GM21717 (cell line): ENCODE results near the gene GATAD2A.

ENCODE experiments used
- ATAC-seq: cut with Tn5 transposase; IDR thresholded peaks from one replicate; pipeline ENCODE4 v1.9.1; 2021; ENCODE audit warnings: mild to moderate bottlenecking, moderate library complexity; ENCODE audit not compliant: unreplicated experiment

Gene GATAD2A

GRCh38 chr19:19421299-19421696, 15.8 kb downstream of the GATAD2A start:
- no peak for ATAC-seq

DNA sequence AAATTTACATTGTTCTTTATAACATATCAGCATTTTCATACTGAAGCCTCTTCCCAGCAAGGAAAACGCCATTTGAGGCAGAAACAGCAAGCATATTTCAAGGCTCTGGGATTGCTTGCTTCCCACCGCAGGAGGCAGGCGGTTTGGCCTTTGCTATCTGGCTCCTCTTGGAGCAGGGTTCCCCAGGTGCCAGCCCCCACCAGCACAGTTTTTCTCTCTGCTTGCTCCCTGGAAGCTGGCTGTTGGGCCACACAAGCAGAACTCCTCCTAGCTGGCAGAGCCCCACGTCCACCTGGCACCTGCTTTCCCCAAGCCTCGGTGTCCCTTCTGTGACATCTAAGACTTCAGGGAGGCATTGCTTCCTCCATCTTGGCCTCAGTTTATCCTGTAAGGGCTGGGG, 16.7 kb downstream of the GATAD2A start:
- no peak for ATAC-seq

GRCh38 chr19:19423322-19423721, 17.8 kb downstream of the GATAD2A start:
- ATAC-seq = no peak

DNA sequence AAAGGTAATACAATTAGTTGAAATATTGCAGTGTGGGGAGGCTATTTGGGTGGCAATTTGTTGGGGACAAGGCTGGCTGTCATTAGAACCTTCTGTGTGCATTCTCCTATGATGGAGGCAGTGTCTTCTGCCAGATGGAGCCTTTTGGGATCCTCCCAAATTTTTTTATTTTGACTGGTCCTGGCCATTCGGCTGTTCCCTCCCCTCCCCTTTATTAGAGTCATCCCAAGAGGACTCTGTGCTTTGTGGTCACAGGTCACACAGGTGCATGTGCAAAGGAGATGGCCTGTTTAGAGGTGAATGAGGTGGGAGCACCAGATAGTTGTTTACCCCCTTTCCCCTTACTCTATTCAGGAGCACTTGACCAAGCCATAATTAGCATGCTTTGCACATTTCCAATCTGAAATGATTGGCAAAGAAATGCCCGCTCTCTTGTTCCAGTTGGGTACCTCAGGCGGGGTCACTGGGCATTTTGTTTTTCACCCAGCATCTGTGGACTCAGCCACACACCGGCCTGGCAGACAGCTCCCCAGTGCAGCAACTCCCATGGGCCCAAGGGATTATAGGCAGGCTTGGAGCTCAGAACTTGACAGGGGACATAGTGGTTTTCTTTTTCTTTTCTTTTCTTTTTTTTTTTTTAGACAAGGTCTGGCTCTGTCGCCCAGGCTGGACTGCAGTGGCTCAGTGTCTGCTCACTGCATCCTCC, 19.8 kb downstream of the GATAD2A start:
- ATAC-seq = no peak

DNA sequence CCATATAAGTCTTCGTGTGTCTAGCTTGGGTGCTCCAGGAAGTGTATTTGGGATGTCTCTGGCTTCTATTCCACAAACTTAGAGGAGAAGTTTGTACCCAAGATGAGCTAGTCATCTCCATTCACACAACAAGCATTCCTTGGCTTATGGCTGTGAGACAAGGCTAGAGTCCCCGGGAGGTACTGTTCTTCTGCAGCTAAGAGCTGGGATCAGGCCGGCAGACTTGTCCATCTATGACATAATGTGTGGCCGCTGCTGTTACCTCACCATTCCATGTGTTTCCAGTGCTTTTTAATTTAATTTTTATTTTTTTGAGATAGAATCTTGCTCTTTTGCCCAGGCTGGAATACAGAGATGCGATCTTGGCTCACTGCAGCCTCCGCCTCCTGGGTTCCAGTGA, 20.7 kb downstream of the GATAD2A start:
- ATAC-seq = no peak

GRCh38 chr19:19426799-19427198, 21.3 kb downstream of the GATAD2A start:
- ATAC-seq = no peak

GRCh38 chr19:19427302-19427701, 21.8 kb downstream of the GATAD2A start:
- ATAC-seq = no peak

DNA sequence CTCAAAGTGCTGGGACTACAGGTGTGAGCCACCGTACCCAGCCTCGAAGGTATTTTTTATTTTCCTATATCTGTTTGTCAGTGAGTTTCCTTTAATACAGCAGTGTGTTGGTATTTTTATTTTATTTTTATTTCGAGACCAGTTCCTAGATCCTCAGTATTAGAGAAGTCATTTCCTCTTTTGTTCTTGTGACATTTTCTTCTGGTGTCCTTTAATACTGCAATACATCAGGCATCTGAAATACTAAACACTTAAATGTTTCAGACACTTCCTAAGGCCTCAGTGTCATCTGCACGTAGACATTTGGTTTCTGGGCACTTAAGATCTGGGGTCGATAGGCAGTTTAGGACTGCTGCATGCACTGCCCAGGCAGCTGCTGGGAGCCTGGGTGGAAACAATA, 22.5 kb downstream of the GATAD2A start:
- ATAC-seq = no peak

DNA sequence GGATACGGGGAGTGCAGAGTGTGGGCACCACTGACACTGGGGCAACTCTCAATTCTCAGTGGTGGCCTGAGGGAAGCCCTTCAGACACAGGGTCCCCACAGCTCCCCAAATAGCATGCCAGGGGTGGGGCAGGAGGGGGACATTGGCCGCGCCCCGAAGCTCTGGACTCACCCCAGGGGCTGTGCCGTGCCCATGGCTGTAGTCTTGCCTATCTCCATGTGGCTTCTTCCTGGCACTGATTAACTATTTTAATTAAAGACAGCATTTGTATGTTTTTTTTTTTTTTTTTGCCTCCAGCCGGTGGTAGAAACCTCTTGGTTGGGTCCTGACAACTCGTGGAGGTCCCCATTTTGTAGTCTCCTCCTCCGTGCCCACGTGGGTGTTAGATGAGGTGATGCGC, 23.3 kb downstream of the GATAD2A start:
- ATAC-seq = no peak

DNA sequence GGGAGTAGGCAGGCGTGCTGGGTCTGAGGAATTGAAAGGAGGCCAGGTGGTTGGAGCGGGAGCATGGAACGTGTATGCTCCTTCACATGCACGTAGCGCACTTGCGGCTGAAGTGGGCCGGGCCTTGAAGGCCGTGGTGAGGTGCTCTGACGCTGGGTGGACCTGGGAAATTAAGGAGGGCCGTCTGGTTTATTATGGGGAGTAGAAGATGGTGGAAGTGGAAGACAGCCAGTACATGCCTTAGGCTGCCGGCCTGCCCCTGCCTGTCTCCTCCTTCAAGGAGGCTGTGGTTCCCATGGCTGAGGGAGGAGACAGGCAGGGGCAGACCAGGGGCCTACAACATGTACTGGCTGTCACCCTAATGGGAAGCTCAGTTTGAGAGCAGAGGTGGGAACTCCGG, 23.9 kb downstream of the GATAD2A start:
- no peak for ATAC-seq

- ATAC-seq = no peak
Observed at GRCh38 chr19:19432732-19433131, 27.3 kb downstream of the GATAD2A start.

DNA sequence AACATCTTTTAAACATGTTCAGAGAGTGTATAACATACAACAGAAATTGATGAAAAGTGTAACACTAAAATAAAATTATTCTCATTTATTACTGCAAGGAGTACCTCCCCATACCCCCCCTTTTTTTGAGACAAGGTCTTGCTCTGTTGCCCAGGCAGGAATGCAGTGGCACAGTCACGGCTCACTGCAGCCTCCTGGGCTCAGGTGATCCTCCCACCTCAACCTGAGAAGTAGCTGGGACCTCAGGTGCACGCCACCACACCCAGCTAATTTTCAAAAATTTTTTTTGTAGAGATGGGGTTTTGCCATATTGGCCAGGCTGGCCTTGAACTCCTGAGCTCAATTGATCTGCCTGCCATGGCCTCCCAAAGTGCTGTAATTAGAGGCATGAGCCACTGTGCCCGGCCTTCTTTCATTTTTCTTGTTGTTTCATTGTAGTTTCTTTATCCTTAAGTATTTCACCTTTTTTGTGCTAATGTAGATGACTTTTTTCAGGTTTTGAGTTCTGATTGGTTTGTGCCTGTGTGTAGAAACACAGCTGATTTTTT, 28.3 kb downstream of the GATAD2A start:
- no peak for ATAC-seq

GRCh38 chr19:19434483-19435045, 29.1 kb downstream of the GATAD2A start:
- ATAC-seq = no peak

DNA sequence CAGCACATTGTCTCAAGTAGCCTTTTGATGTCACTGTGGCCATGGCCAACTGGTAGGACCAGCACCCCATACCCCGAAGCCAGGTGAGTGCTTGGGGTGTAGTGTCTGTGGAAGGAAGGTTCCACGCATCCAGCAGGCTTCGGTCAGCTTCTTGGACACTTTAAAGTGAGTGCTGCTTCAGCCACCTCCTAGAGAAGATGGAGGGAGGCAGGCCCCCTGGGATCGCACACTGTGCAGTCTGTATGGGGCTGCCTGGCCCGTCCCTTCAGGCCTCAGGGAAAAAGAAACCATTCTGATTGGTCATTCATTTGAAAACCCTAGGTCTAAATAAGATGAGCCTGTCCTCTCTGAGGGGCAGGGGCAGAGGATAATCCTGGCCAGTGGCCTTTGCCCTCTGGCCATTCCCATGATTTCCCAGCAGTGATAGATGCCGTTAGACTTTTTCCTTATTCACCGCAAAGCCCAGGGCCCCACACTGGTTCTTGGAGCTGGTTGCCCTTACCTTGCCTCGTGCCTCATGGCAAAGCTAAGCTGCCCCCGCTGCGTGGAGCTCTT, 30.7 kb downstream of the GATAD2A start:
- ATAC-seq = no peak

DNA sequence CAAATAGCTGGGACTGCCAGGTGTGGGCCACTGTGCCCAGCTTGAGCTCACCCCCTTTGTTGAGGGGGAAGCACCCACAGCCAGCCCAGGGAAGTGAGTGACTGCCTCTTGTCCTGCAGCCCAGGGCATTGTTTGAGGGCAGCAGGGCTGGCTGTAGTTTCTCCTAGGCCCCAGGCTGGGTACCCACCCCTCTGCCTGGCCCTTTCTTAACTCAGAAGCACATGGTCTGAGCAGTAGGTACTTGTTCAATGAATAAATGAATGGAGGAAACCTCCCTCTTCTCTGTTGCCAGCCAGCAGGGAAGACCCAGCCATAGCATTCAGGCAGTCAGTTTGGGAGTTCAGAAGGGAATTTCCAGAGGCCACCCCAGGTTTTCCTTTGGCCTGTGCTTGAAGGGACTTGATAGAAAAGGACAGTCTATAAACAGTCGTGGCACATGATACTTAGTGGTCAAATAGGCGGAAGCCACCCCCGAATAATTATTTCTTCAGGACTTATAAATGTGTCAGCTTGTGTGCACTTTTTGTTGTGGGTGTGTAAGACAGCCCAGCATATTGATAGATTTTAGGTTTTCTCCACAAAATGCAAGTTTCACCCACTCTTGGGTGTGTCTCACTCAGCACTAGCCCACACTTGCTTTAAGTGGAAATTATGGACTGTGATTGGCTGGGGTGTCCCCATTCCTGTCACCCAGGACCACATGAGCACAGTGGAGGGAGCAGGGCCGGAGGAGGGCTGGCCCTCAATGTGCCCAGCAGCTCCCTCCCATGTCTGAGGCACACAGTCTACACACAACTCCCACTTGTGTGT, 33.1 kb downstream of the GATAD2A start:
- no peak for ATAC-seq

GRCh38 chr19:19439176-19439482, 33.7 kb downstream of the GATAD2A start:
- ATAC-seq = no peak

DNA sequence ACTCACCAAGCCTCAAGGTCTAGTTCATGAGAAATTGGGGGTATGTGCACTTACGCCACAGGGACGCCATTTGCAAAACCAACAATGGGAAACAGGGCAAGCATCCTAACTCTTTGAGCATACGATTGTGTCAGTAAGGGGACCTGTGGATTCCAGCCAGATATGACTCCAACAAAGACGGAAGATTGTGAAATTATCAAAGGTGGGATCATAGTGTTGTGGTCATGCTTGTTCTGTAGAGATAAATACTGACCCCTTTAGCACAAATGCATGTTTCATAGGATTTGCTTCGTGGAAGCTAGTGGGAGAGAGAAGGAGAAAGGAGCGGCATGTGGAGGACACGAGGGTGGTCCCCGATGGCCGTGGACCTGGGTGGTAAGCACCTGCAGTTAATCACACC, 37.8 kb downstream of the GATAD2A start:
- no peak for ATAC-seq

GRCh38 chr19:19443902-19444680, 38.6 kb downstream of the GATAD2A start:
- no peak for ATAC-seq

DNA sequence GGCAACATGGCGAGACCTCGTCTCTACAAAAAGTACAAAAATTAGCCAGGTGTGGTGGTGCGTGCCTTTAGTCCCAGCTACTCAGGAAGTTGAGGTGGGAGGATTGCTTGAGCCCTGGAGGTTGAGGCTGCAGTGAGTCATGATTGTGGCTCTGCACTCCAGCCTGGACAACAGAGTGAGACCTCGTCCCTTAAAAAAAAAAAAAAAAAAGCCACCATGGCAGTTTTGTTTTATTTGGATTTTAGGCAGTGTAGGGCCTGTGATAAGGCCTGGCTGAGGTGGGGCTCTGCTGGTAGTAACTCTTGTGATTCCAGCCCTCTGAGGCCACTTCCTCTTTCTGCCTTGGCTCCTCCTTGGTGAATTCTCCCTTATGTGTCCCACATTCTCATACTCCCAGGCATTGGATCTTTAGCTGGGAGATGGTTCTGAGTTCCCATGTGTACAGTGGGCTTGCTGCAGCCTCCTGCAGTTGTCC, 39.2 kb downstream of the GATAD2A start:
- no peak for ATAC-seq

DNA sequence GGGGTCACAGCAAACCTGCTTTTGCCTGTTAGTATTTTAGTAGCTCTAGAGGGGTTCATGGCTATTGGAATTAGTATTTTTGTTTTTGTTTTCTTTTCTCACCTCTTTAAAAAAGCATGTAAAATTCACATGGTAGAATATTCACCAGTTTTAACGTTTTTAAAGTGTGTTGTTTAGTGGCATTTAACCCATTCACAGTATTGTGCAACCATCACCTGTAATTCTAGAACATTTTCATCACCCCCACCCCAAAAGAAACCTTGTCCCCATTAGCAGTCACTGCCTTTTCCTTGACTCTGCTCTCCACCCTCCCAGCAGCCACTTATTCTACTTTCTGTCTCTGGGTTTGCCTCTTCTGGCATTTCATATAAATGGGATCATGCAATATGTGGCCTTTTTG, 39.8 kb downstream of the GATAD2A start:
- ATAC-seq = no peak

DNA sequence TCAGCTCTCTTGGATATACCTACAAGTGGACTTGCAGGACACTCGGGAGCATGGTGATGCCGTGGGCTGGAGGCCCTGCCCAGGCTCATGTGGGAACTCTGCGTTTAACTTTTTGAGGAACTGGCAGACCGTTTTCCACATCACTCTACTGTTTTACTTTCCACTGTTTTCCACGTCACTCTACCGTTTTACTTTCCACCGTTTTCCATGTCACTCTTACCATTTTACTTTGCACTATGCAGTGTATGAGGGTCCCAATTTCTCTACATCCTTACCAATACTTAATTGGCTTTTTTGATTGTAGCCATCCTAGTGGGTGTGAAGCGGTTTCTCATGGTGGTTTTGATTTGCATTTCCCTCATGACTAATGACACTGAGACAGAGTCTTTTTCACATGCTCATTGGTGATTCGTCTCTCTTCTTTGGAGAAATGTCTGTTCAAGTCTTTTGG, 40.5 kb downstream of the GATAD2A start:
- ATAC-seq = no peak
